Superior temporal gyrus (tissue), 1 donor: Measurements from ENCODE around the gene ZFP36L1.

Source experiments
- DNase-seq: peaks from one replicate; pipeline ENCODE4 v3.0.0-alpha.2; 2016; ENCODE audit errors: extremely low spot score

Gene ZFP36L1

GRCh38 chr14:68762953-68763764, 29.7 kb downstream of the ZFP36L1 start:
- no peak for DNase-seq

- no peak for DNase-seq
Measured at GRCh38 chr14:68761391-68761790, 31.5 kb downstream of the ZFP36L1 start.

GRCh38 chr14:68760761-68761160, 32.1 kb downstream of the ZFP36L1 start:
- DNase-seq = no peak

- DNase-seq = no peak
Measured at GRCh38 chr14:68759937-68760336, 32.9 kb downstream of the ZFP36L1 start.

GRCh38 chr14:68759017-68759560, 33.8 kb downstream of the ZFP36L1 start:
- no peak for DNase-seq

- DNase-seq = no peak
Measured at GRCh38 chr14:68758301-68758700, 34.6 kb downstream of the ZFP36L1 start.

GRCh38 chr14:68757618-68758081, 35.2 kb downstream of the ZFP36L1 start:
- no peak for DNase-seq

- no peak for DNase-seq
Measured at GRCh38 chr14:68756734-68757133, 36.1 kb downstream of the ZFP36L1 start.

- no peak for DNase-seq
Measured at GRCh38 chr14:68756000-68756481, 36.8 kb downstream of the ZFP36L1 start.

- no peak for DNase-seq
Measured at GRCh38 chr14:68755016-68755353, 37.9 kb downstream of the ZFP36L1 start.

- no peak for DNase-seq
Measured at GRCh38 chr14:68753690-68754089, 39.2 kb downstream of the ZFP36L1 start.

- no peak for DNase-seq
Measured at GRCh38 chr14:68752271-68753006, 40.4 kb downstream of the ZFP36L1 start.

GRCh38 chr14:68749487-68750475, 43.1 kb downstream of the ZFP36L1 start:
- no peak for DNase-seq

GRCh38 chr14:68748691-68749090, 44.2 kb downstream of the ZFP36L1 start:
- DNase-seq = no peak

GRCh38 chr14:68748260-68748659, 44.6 kb downstream of the ZFP36L1 start:
- no peak for DNase-seq

GRCh38 chr14:68747393-68747792, 45.5 kb downstream of the ZFP36L1 start:
- no peak for DNase-seq

GRCh38 chr14:68744613-68745012, 48.3 kb downstream of the ZFP36L1 start:
- no peak for DNase-seq

- DNase-seq = no peak
Measured at GRCh38 chr14:68741839-68742470, 50.9 kb downstream of the ZFP36L1 start.

- no peak for DNase-seq
Measured at GRCh38 chr14:68741477-68741791, 51.4 kb downstream of the ZFP36L1 start.

GRCh38 chr14:68740788-68741476, 51.9 kb downstream of the ZFP36L1 start:
- no peak for DNase-seq

GRCh38 chr14:68739701-68740100, 53.2 kb downstream of the ZFP36L1 start:
- no peak for DNase-seq
